ENCODE measurements around the gene ZBTB2.

The ZBTB2 gene

DNA sequence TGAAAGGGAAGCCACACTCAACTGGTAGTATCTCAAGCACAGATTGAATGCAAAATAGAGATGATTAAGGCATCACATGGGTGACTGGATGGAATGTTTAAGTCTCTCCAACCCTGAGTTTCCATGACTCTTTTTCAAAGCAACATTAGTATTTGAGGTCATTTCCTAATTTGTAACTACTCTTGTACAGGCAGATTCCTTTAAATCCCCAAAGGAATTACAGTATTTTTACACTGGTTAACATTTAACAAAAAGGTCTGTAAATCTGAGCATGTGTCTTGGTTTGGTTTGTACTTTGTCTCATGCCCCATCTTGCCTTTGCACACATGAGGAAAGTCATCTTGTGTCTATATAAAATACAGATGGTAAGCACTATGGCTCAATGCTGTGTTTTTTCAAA, 45.4 kb upstream of the ZBTB2 start:
- Histone ChIP-seq H3K36me3 (ENCODE audit: insufficient read depth) (no peaks in the 10 kb centered on the region; the same call in 1 of the 2 replicates), H3K4me2 (no peak overlapping the region), H4K20me1 (ENCODE audit: insufficient read depth) (no peaks in the 10 kb centered on the region), H3K79me2 (ENCODE audit: insufficient read depth, low read depth) (no peaks in the 10 kb centered on the region; the same call in 1 of the 2 replicates), H3K27me3 (ENCODE audit: insufficient read depth, low read depth) (no peaks in the 10 kb centered on the region), H3K9ac (no peak overlapping the region), H3K4me1 (ENCODE audit: low read depth, poor library complexity, severe bottlenecking) (peaks cover 17% of the 10 kb centered on the region), H3K4me3 (IDR thresholded peaks at IDR 0.05; ENCODE audit: insufficient read depth, low read depth, low read length) (no peak overlapping the region), H2AFZ (ENCODE audit: low read depth) (no peak overlapping the region), H3K27ac (no peak overlapping the region)
- TF ChIP-seq, protein P1, sequence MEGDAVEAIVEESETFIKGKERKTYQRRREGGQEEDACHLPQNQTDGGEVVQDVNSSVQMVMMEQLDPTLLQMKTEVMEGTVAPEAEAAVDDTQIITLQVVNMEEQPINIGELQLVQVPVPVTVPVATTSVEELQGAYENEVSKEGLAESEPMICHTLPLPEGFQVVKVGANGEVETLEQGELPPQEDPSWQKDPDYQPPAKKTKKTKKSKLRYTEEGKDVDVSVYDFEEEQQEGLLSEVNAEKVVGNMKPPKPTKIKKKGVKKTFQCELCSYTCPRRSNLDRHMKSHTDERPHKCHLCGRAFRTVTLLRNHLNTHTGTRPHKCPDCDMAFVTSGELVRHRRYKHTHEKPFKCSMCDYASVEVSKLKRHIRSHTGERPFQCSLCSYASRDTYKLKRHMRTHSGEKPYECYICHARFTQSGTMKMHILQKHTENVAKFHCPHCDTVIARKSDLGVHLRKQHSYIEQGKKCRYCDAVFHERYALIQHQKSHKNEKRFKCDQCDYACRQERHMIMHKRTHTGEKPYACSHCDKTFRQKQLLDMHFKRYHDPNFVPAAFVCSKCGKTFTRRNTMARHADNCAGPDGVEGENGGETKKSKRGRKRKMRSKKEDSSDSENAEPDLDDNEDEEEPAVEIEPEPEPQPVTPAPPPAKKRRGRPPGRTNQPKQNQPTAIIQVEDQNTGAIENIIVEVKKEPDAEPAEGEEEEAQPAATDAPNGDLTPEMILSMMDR (conservative IDR thresholded peaks at IDR 0.05; ENCODE audit: low read depth, low read length) = no peak

DNA sequence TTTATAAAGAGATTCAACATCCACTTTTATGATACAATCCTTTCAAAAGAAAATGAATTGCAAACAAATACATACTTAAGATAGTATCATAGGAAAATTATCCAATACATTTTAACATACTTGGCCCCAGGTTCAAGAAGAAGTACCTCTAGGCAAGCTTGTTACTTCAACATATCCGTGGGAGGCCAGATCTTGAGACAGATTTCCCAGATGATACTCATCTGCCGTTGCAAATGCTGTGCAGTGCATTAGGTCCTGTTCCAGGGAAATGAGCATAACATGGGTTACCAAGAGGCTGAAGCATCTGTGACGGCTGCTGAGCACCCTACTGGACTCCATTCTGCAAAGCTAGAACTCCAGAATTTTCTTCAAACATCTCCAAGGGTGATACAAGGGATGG, 44.9 kb upstream of the ZBTB2 start:
- H3K27ac ChIP-seq = no peak overlapping the region
- H3K4me2 ChIP-seq = no peak overlapping the region
- H3K4me3 ChIP-seq (IDR thresholded peaks at IDR 0.05; ENCODE audit: insufficient read depth, low read depth, low read length) = no peak overlapping the region
- H3K27me3 ChIP-seq (ENCODE audit: insufficient read depth, low read depth) = no peaks in the 10 kb centered on the region
- H4K20me1 ChIP-seq (ENCODE audit: insufficient read depth) = no peaks in the 10 kb centered on the region
- peaks cover 14% of the 10 kb centered on the region for H3K4me1 ChIP-seq (ENCODE audit: low read depth, poor library complexity, severe bottlenecking)
- no peak overlapping the region for H2AFZ ChIP-seq (ENCODE audit: low read depth)
- no peak overlapping the region for H3K9ac ChIP-seq
- TF ChIP-seq, protein P1 (conservative IDR thresholded peaks at IDR 0.05; ENCODE audit: low read depth, low read length) = no peak
- H3K79me2 ChIP-seq (ENCODE audit: insufficient read depth, low read depth) = no peaks in the 10 kb centered on the region; the same call in 1 of the 2 replicates
- no peaks in the 10 kb centered on the region; the same call in 1 of the 2 replicates for H3K36me3 ChIP-seq (ENCODE audit: insufficient read depth)

DNA sequence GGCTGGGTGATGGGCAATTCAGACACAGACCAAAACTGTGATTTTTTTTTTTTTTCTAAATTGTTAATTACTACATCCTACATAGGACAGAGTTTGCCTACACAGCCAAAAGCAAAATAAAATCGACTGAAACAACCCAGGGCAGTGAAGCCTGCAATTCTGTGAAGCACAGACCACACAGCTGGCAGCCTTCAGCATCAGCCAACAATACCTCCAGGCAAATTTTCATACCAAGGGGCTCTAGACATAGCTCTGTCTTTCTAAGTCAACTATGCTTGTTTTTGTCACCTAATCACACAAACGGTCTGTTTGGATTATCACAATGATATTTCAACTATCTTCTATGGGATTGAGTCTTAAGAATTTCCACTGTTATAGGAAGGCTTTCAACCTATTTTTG, 43.0 kb upstream of the ZBTB2 start:
- Histone ChIP-seq H3K4me1 (ENCODE audit: low read depth, poor library complexity, severe bottlenecking) (no peaks in the 10 kb centered on the region), H3K4me2 (no peak overlapping the region), H3K27me3 (ENCODE audit: insufficient read depth, low read depth) (no peaks in the 10 kb centered on the region), H3K79me2 (ENCODE audit: insufficient read depth, low read depth) (no peaks in the 10 kb centered on the region), H2AFZ (ENCODE audit: low read depth) (no peak overlapping the region), H3K4me3 (IDR thresholded peaks at IDR 0.05; ENCODE audit: insufficient read depth, low read depth, low read length) (no peak overlapping the region), H3K36me3 (ENCODE audit: insufficient read depth) (no peaks in the 10 kb centered on the region; the same call in 1 of the 2 replicates), H3K27ac (no peak overlapping the region), H4K20me1 (ENCODE audit: insufficient read depth) (no peaks in the 10 kb centered on the region), H3K9ac (no peak overlapping the region)
- TF ChIP-seq, protein P1 (conservative IDR thresholded peaks at IDR 0.05; ENCODE audit: low read depth, low read length) = no peak

DNA sequence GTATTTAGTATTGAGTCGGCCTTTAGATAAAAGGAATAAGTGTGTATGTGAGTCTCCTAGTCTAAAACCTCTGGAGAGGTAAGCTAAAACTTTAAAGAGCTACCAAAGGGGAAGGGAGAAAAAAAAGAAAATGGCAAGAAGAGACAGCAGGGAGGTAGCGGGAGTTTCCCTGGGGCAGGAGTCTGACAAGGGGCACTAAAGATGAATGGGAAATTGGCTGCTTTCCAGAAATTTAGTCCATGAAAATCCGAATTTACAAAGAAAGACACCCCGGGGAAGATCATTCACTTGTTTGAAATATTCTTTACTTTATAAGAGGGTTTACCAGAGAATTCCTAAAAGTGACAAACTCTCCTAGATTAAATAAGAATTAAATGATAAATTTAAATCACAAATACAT, 41.3 kb upstream of the ZBTB2 start:
- Histone ChIP-seq H3K4me2 (no peak overlapping the region), H3K36me3 (ENCODE audit: insufficient read depth) (no peaks in the 10 kb centered on the region; the same call in 1 of the 2 replicates), H3K27ac (no peak overlapping the region), H4K20me1 (ENCODE audit: insufficient read depth) (no peaks in the 10 kb centered on the region), H3K27me3 (ENCODE audit: insufficient read depth, low read depth) (no peaks in the 10 kb centered on the region), H3K79me2 (ENCODE audit: insufficient read depth, low read depth) (no peaks in the 10 kb centered on the region), H3K4me1 (ENCODE audit: low read depth, poor library complexity, severe bottlenecking) (no peaks in the 10 kb centered on the region), H3K4me3 (IDR thresholded peaks at IDR 0.05; ENCODE audit: insufficient read depth, low read depth, low read length) (no peak overlapping the region), H2AFZ (ENCODE audit: low read depth) (no peak overlapping the region), H3K9ac (no peak overlapping the region)
- TF ChIP-seq, protein P1 (conservative IDR thresholded peaks at IDR 0.05; ENCODE audit: low read depth, low read length) = no peak

Measured in KMS-11 (cell line).